Right atrium auricular region (tissue), 2 donors: Measurements from ENCODE around the gene LIPE. TPM values are rescaled to one million over a fixed set of nuclear protein-coding genes. Genes with fewer than 3 reads are reported as not detected.

Experiments used
- DNase-seq: peaks from one replicate; pipeline ENCODE4 v3.0.0-alpha.2; 2019; ENCODE audit warnings: low spot score
- H3K27ac ChIP-seq, 2 donors: fragments of 200-600 bp; sonication (generic); 1 replicate in 1 of 2; 2 replicates in 1 of 2; pipeline ENCODE4 v1.5.1; 2016 to 2019
- H3K27me3 ChIP-seq, 2 donors: fragments of 200-600 bp; sonication (generic); one replicate each; pipeline versions ENCODE4 v1.5.1 to v1.6.0; 2017 to 2019
- H3K36me3 ChIP-seq: fragments of 200-600 bp; sonication (generic); one replicate; pipeline ENCODE4 v1.5.1; 2016
- H3K4me1 ChIP-seq, 2 donors: fragments of 200-600 bp; sonication (generic); one replicate each; pipeline versions ENCODE4 v1.5.1 to v1.6.0; 2017 to 2019
- H3K4me3 ChIP-seq, 2 donors: fragments of 200-600 bp; sonication (generic); 1 replicate in 1 of 2; 2 replicates in 1 of 2; pipeline ENCODE4 v1.5.1; 2017 to 2019; ENCODE audit warnings: mild to moderate bottlenecking in 1 of 2, moderate library complexity in 1 of 2
- H3K9me3 ChIP-seq, 2 donors: fragments of 200-600 bp; sonication (generic); one replicate each; pipeline ENCODE4 v1.5.1; 2019
- CTCF ChIP-seq, 2 donors: fragments of 200-600 bp; sonication (generic); IDR thresholded peaks; one replicate each; pipeline ENCODE4 v1.5.1; 2019; ENCODE audit warnings: antibody characterized with exemption in 2 of 2
- total RNA-seq, 2 donors: library from RNA; depleted of rRNA; stranded (reverse); fragments of >200 nt; gene quantifications; one replicate each; pipeline ENCODE4 v1.1.0, GENCODE V29; 2016

LIPE gene
- total RNA-seq, 2 donors from 2014 or later, result 11.6 to 36.5 TPM

- H3K4me1 ChIP-seq, result no peaks in the 10 kb centered on the region
- H3K36me3 ChIP-seq, result no peaks in the 10 kb centered on the region
- no peak for DNase-seq
- no peak for TF ChIP-seq CTCF (IDR thresholded peaks at IDR 0.05)
- H3K27me3 ChIP-seq, result no peaks in the 10 kb centered on the region
- no peaks in the 10 kb centered on the region for H3K9me3 ChIP-seq
- no peak overlapping the region for H3K27ac ChIP-seq
- no peak overlapping the region for H3K4me3 ChIP-seq
These were observed 44.5 kb upstream of the LIPE start for GRCh38 chr19:42471554-42472249.

- H3K27me3 ChIP-seq, result no peaks in the 10 kb centered on the region
- DNase-seq, result no peak
- H3K9me3 ChIP-seq, result no peaks in the 10 kb centered on the region
- no peak overlapping the region for H3K27ac ChIP-seq
- TF ChIP-seq CTCF (IDR thresholded peaks at IDR 0.05), result no peak
- H3K36me3 ChIP-seq, result no peaks in the 10 kb centered on the region
- no peak overlapping the region for H3K4me3 ChIP-seq
- H3K4me1 ChIP-seq, result peaks cover 0 to 12% of the 10 kb centered on the region in 2 donors
These were observed 42.4 kb upstream of the LIPE start for GRCh38 chr19:42469311-42470235.

- Histone ChIP-seq H3K27ac (no peak overlapping the region), H3K9me3 (no peaks in the 10 kb centered on the region), H3K36me3 (no peaks in the 10 kb centered on the region), H3K4me1 (peaks cover 0 to 12% of the 10 kb centered on the region in 2 donors), H3K4me3 (no peak overlapping the region), H3K27me3 (no peaks in the 10 kb centered on the region)
- TF ChIP-seq CTCF (IDR thresholded peaks at IDR 0.05), result no peak
- DNase-seq, result no peak
These were observed 41.1 kb upstream of the LIPE start for GRCh38 chr19:42468273-42468796.

- no peak overlapping the region for H3K27ac ChIP-seq
- DNase-seq, result no peak
- peaks cover 0 to 13% of the 10 kb centered on the region in 2 donors for H3K4me1 ChIP-seq
- no peaks in the 10 kb centered on the region for H3K9me3 ChIP-seq
- no peaks in the 10 kb centered on the region for H3K36me3 ChIP-seq
- H3K27me3 ChIP-seq, result no peaks in the 10 kb centered on the region
- no peak overlapping the region for H3K4me3 ChIP-seq
- no peak for TF ChIP-seq CTCF (IDR thresholded peaks at IDR 0.05)
These were observed 40.1 kb upstream of the LIPE start for GRCh38 chr19:42467183-42467760.

- DNase-seq, result no peak
- H3K27ac ChIP-seq, result no peak overlapping the region
- no peak for TF ChIP-seq CTCF (IDR thresholded peaks at IDR 0.05)
These were observed 39.5 kb upstream of the LIPE start for GRCh38 chr19:42466521-42467182.

More at GRCh38 chr19:42466521-42467182, 39.5 kb upstream of the LIPE start:
- Histone ChIP-seq H3K36me3 (no peaks in the 10 kb centered on the region), H3K4me3 (no peak overlapping the region), H3K9me3 (no peaks in the 10 kb centered on the region), H3K27me3 (no peaks in the 10 kb centered on the region), H3K4me1 (peaks cover 0 to 19% of the 10 kb centered on the region in 2 donors)
